H9 (cell line): ENCODE measurements around the gene APPBP2. TPM values are rescaled to one million over a fixed set of nuclear protein-coding genes. Genes with fewer than 3 reads are reported as not detected.

Source experiments
- DNase-seq: peaks from one replicate; pipeline ENCODE4 v3.0.0-alpha.2; 2017
- H2AFZ ChIP-seq: one replicate; pipeline ENCODE4 v1.6.1; 2013; ENCODE audit warnings: mild to moderate bottlenecking, low read length, control low read depth, moderate library complexity
- H2AK5ac ChIP-seq: 2 replicates; pipeline ENCODE4 v1.6.1; 2013; ENCODE audit warnings: low read length, control low read depth, mixed read lengths; ENCODE audit not compliant: insufficient read length
- H2BK120ac ChIP-seq: one replicate; pipeline ENCODE4 v1.6.1; 2013; ENCODE audit warnings: low read depth, mild to moderate bottlenecking, low read length, control low read depth, inconsistent platforms; ENCODE audit not compliant: poor library complexity, severe bottlenecking
- H2BK12ac ChIP-seq: 2 replicates; pipeline ENCODE4 v1.6.1; 2013; ENCODE audit warnings: low read length, control low read depth, mixed read lengths, low read depth; ENCODE audit not compliant: insufficient read length
- H2BK15ac ChIP-seq: 2 replicates; pipeline ENCODE4 v1.6.1; 2013; ENCODE audit warnings: low read depth, low read length, control low read depth
- H2BK20ac ChIP-seq: one replicate; pipeline ENCODE4 v1.6.1; 2013; ENCODE audit warnings: low read depth, mild to moderate bottlenecking, low read length, control low read depth, inconsistent platforms; ENCODE audit not compliant: poor library complexity, severe bottlenecking
- H2BK5ac ChIP-seq: 2 replicates; pipeline ENCODE4 v1.6.1; 2013; ENCODE audit warnings: low read length, control low read depth, mixed read lengths; ENCODE audit not compliant: insufficient read length
- H3K14ac ChIP-seq: 2 replicates; pipeline ENCODE4 v1.6.1; 2013; ENCODE audit warnings: low read length, control low read depth; ENCODE audit not compliant: insufficient read depth
- H3K18ac ChIP-seq: 2 replicates; pipeline ENCODE4 v1.6.1; 2013; ENCODE audit warnings: low read depth, mild to moderate bottlenecking, mixed read lengths, low read length, control low read depth; ENCODE audit not compliant: insufficient read length
- H3K23ac ChIP-seq: 2 replicates; pipeline ENCODE4 v1.6.1; 2013; ENCODE audit warnings: low read length, control low read depth, mixed read lengths, low read depth; ENCODE audit not compliant: insufficient read length
- H3K23me2 ChIP-seq: 2 replicates; pipeline ENCODE4 v1.6.1; 2013; ENCODE audit warnings: low read depth, mild to moderate bottlenecking, mixed read lengths, low read length, control low read depth; ENCODE audit not compliant: insufficient read length, poor library complexity, severe bottlenecking
- H3K27ac ChIP-seq: 2 replicates; pipeline ENCODE4 v1.5.1; 2013; ENCODE audit warnings: low read length, control low read depth, mixed read lengths, low read depth; ENCODE audit not compliant: insufficient read length
- H3K27me3 ChIP-seq: 2 replicates; pipeline ENCODE4 v1.6.1; 2013; ENCODE audit warnings: low read length, control low read depth, inconsistent platforms; ENCODE audit not compliant: insufficient read depth
- H3K4ac ChIP-seq: 2 replicates; pipeline ENCODE4 v1.6.1; 2013; ENCODE audit warnings: low read depth, mild to moderate bottlenecking, control low read depth, inconsistent platforms, low read length, moderate library complexity
- H3K4me1 ChIP-seq: 2 replicates; pipeline ENCODE4 v1.6.1; 2013; ENCODE audit warnings: low read length, control low read depth, inconsistent platforms; ENCODE audit not compliant: insufficient read depth
- H3K4me2 ChIP-seq: 2 replicates; pipeline ENCODE4 v1.6.1; 2013; ENCODE audit warnings: low read length, control low read depth, mixed read lengths; ENCODE audit not compliant: insufficient read length, insufficient read depth
- H3K56ac ChIP-seq: 2 replicates; pipeline ENCODE4 v1.6.1; 2013; ENCODE audit warnings: low read depth, mild to moderate bottlenecking, mixed read lengths, low read length, control low read depth; ENCODE audit not compliant: insufficient read length
- H3K79me1 ChIP-seq: 2 replicates; pipeline ENCODE4 v1.6.1; 2013; ENCODE audit warnings: low read depth, mild to moderate bottlenecking, moderate library complexity, low read length, control low read depth, inconsistent platforms; ENCODE audit not compliant: insufficient read depth, poor library complexity, severe bottlenecking
- H3K79me2 ChIP-seq: 2 replicates; pipeline ENCODE4 v1.6.1; 2013; ENCODE audit warnings: low read length, control low read depth, inconsistent platforms; ENCODE audit not compliant: insufficient read depth
- H3K9ac ChIP-seq: 2 replicates; pipeline ENCODE4 v1.6.1; 2013; ENCODE audit warnings: low read length, control low read depth, mixed read lengths; ENCODE audit not compliant: insufficient read length; ENCODE audit errors: extremely low read depth
- H3K9me3 ChIP-seq: one replicate; pipeline ENCODE4 v1.6.1; 2013; ENCODE audit warnings: low read depth, low read length, inconsistent platforms; ENCODE audit not compliant: control insufficient read depth
- H3T11ph ChIP-seq: one replicate; pipeline ENCODE4 v1.6.1; 2013; ENCODE audit warnings: mild to moderate bottlenecking, low read length, control low read depth, inconsistent platforms
- H4K20me1 ChIP-seq: one replicate; pipeline ENCODE4 v1.6.1; 2013; ENCODE audit not compliant: control insufficient read depth, insufficient read length, insufficient read depth
- H4K5ac ChIP-seq: 2 replicates; pipeline ENCODE4 v1.6.1; 2013; ENCODE audit warnings: low read depth, mild to moderate bottlenecking, mixed read lengths, low read length, control low read depth; ENCODE audit not compliant: insufficient read length
- H4K8ac ChIP-seq: replicated peaks from 2 replicates; pipeline ENCODE4 v1.6.1; 2013; ENCODE audit warnings: low read length, control low read depth, mixed read lengths, low read depth; ENCODE audit not compliant: insufficient read length
- H4K91ac ChIP-seq: 2 replicates; pipeline ENCODE4 v1.6.1; 2013; ENCODE audit warnings: low read depth, mild to moderate bottlenecking, moderate library complexity, mixed read lengths, low read length, control low read depth; ENCODE audit not compliant: insufficient read length
- H3K27ac Mint-ChIP-seq, 3 experiments: 2 replicates in 2 of 3; 3 replicates in 1 of 3; pipeline ENCODE4 v1.8.0; 2020 to 2021; ENCODE audit warnings: mixed read lengths in 3 of 3, mild to moderate bottlenecking in 1 of 3, moderate library complexity in 1 of 3
- H3K27me3 Mint-ChIP-seq: 2 replicates; pipeline ENCODE4 v1.8.0; 2021; ENCODE audit warnings: low read depth, mild to moderate bottlenecking, moderate library complexity, mixed read lengths
- H3K36me3 Mint-ChIP-seq, 3 experiments: 2 replicates in 2 of 3; 3 replicates in 1 of 3; pipeline ENCODE4 v1.8.0; 2020 to 2021; ENCODE audit warnings: low read depth in 3 of 3, mixed read lengths in 3 of 3; ENCODE audit not compliant: insufficient read depth in 1 of 3
- H3K4me1 Mint-ChIP-seq, 2 experiments: 2 replicates each; pipeline ENCODE4 v1.8.0; 2020; ENCODE audit warnings: mixed read lengths in 2 of 2
- H3K4me3 Mint-ChIP-seq, 2 experiments: 2 replicates in 1 of 2; 3 replicates in 1 of 2; pipeline ENCODE4 v1.8.0; 2020 to 2021; ENCODE audit warnings: mild to moderate bottlenecking in 2 of 2, mixed read lengths in 2 of 2, moderate library complexity in 1 of 2
- H3K9me3 Mint-ChIP-seq, 2 experiments: 2 replicates in 1 of 2; 3 replicates in 1 of 2; pipeline ENCODE4 v1.8.0; 2020; ENCODE audit warnings: mild to moderate bottlenecking in 2 of 2, mixed read lengths in 2 of 2, moderate library complexity in 1 of 2
- CTCF ChIP-seq: fragments of 200-600 bp; sonication (generic); conservative IDR thresholded peaks from 3 replicates; pipeline ENCODE4 v1.8.0; 2021; ENCODE audit warnings: antibody characterized with exemption, mild to moderate bottlenecking
- WGBS: extraction: QIAGEN DNeasy Blood & Tissue Kit; methylation state at CpG from one replicate; pipeline ENCODE4 v1.1.7; 2013; ENCODE audit warnings: missing lambda C conversion rate, low lambda C conversion rate, mixed read lengths; ENCODE audit not compliant: insufficient read length; ENCODE audit errors: extremely low coverage; 5-methylcytosine and 5-hydroxymethylcytosine counted together
- total RNA-seq: library from RNA; stranded (reverse); gene quantifications from 2 replicates; pipeline ENCODE4 v1.2.1, GENCODE V29; 2021

APPBP2 gene
- total RNA-seq, 1 experiment from 2014 or later: 17.0 TPM

GRCh38 chr17:60510031-60510430, 16.0 kb downstream of the APPBP2 start:
- no peaks in the 10 kb centered on the region for H4K20me1 ChIP-seq
- H3K9me3 Mint-ChIP-seq: no peaks in the 10 kb centered on the region
- H3K14ac ChIP-seq: no peak overlapping the region

More at GRCh38 chr17:60510031-60510430, 16.0 kb downstream of the APPBP2 start:
- H3K23me2 ChIP-seq: no peaks in the 10 kb centered on the region
- H2BK20ac ChIP-seq: no peak overlapping the region
- no peak overlapping the region for H4K91ac ChIP-seq
- H3K18ac ChIP-seq: no peak overlapping the region
- no peak overlapping the region for H4K8ac ChIP-seq
- H3K4me2 ChIP-seq: no peak overlapping the region
- H3K4ac ChIP-seq: no peak overlapping the region
- no peak overlapping the region for H3T11ph ChIP-seq
- no peak overlapping the region for H3K56ac ChIP-seq
- no peak overlapping the region for H2AFZ ChIP-seq
- no peaks in the 10 kb centered on the region for H3K4me1 ChIP-seq
- no peak overlapping the region for H3K4me3 Mint-ChIP-seq
- no peak for TF ChIP-seq CTCF
- peaks cover 8% of the 10 kb centered on the region for H3K79me1 ChIP-seq
- DNase-seq: no peak
- H3K23ac ChIP-seq: no peak overlapping the region
- no peaks in the 10 kb centered on the region for H3K9me3 ChIP-seq
- no peaks in the 10 kb centered on the region for H3K27me3 Mint-ChIP-seq
- H2BK12ac ChIP-seq: no peak overlapping the region
- H3K27ac Mint-ChIP-seq: no peak overlapping the region
- no peaks in the 10 kb centered on the region for H3K27me3 ChIP-seq
- no peak overlapping the region for H3K27ac ChIP-seq
- H2BK120ac ChIP-seq: no peak overlapping the region
- no peak overlapping the region for H3K9ac ChIP-seq
- no peak overlapping the region for H2AK5ac ChIP-seq
- peaks cover 2% of the 10 kb centered on the region; the same call in 1 of the 2 replicates for H3K79me2 ChIP-seq
- no peak overlapping the region for H2BK15ac ChIP-seq
- no CpG with 5 or more reads among the region's 4 CpGs for WGBS
- H3K4me1 Mint-ChIP-seq: 0 out of 4 replicates have a peak, but pooled peaks cover 0 to 3% of the 10 kb centered on the region in 2 experiments
- H2BK5ac ChIP-seq: no peak overlapping the region
- H3K36me3 Mint-ChIP-seq: peaks cover 3 to 25% (median 21%) of the 10 kb centered on the region in 3 experiments; a peak in 6 of 7 replicates
- H4K5ac ChIP-seq: no peak overlapping the region
